ENCODE measurements around the gene TRIM24. TPM values are rescaled to one million over a fixed set of nuclear protein-coding genes. Genes with fewer than 3 reads are reported as not detected.
"Not testable (repeated sequence)": the region's sequence is repeated elsewhere in the genome, so short reads cannot be mapped to it uniquely, and the experiment has no call there.

The TRIM24 gene
- total and polyA plus RNA-seq, 4 donors: 7.0 to 33.0 (median 17.4) TPM

GRCh38 chr7:138481447-138482380 lies 21.7 kb downstream of the TRIM24 start:
- TF ChIP-seq, protein P1, sequence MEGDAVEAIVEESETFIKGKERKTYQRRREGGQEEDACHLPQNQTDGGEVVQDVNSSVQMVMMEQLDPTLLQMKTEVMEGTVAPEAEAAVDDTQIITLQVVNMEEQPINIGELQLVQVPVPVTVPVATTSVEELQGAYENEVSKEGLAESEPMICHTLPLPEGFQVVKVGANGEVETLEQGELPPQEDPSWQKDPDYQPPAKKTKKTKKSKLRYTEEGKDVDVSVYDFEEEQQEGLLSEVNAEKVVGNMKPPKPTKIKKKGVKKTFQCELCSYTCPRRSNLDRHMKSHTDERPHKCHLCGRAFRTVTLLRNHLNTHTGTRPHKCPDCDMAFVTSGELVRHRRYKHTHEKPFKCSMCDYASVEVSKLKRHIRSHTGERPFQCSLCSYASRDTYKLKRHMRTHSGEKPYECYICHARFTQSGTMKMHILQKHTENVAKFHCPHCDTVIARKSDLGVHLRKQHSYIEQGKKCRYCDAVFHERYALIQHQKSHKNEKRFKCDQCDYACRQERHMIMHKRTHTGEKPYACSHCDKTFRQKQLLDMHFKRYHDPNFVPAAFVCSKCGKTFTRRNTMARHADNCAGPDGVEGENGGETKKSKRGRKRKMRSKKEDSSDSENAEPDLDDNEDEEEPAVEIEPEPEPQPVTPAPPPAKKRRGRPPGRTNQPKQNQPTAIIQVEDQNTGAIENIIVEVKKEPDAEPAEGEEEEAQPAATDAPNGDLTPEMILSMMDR (IDR thresholded peaks at IDR 0.05; ENCODE audit: control extremely low read depth, extremely low read depth): no peak
- Histone ChIP-seq H3K4me1 (ENCODE audit: control insufficient read depth in 5 of 5, insufficient read depth in 5 of 5, low read length in 5 of 5) (peaks cover 0 to 8% (median 5%) of the 10 kb centered on the region in 5 donors), H3K27ac (ENCODE audit: low read depth in 1 of 2, low read length in 1 of 2) (no peak overlapping the region), H3K9me3 (ENCODE audit: control insufficient read depth in 4 of 4, insufficient read depth in 3 of 4, low read length in 3 of 4) (no peaks in the 10 kb centered on the region), H3K36me3 (ENCODE audit: control insufficient read depth in 4 of 4, insufficient read depth in 4 of 4, low read length in 4 of 4) (no peaks in the 10 kb centered on the region), H3K4me3 (no peak overlapping the region), H3K27me3 (ENCODE audit: control insufficient read depth in 3 of 3, insufficient read depth in 3 of 3, low read length in 2 of 3) (no peaks in the 10 kb centered on the region), H3K9ac (ENCODE audit: insufficient read depth in 1 of 2, low read length in 2 of 2) (no peak overlapping the region)
- DNase-seq: no peak
- WGBS, 2 donors: 72 to 82% methylated on average over 11 of the region's 11 CpGs
- no peak for ATAC-seq (ENCODE audit: insufficient read depth, low FRiP score)

DNA sequence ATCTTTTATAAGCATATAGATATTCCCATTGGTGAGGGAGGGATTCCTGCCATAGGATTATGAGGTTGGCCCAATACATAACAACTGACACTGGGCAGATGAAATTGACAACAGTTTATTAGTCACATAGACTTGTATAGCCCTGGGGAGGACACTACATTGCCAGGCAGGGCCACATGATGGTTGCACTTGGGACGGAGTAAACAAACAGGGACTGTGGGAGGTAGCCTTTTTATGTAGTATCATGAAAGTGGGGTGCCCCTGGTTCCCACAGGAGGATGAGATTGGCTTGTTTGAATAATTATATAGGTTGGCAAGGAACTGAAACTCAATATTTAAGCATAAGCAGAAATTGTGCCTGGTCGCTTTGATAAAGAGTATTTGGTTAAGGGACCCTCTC lies 23.5 kb downstream of the TRIM24 start:
- H3K9ac ChIP-seq (ENCODE audit: insufficient read depth in 1 of 2, low read length in 2 of 2): no peak overlapping the region
- no peaks in the 10 kb centered on the region for H3K9me3 ChIP-seq (ENCODE audit: control insufficient read depth in 4 of 4, insufficient read depth in 3 of 4, low read length in 3 of 4)
- ATAC-seq (ENCODE audit: insufficient read depth, low FRiP score) (no peak), DNase-seq (no peak)
- H3K4me3 ChIP-seq: no peak overlapping the region
- peaks cover 0 to 6% (median 2%) of the 10 kb centered on the region in 5 donors for H3K4me1 ChIP-seq (ENCODE audit: control insufficient read depth in 5 of 5, insufficient read depth in 5 of 5, low read length in 5 of 5)
- WGBS, 2 donors: 82 to 84% methylated on average over 2 of the region's 2 CpGs
- TF ChIP-seq, protein P1 (IDR thresholded peaks at IDR 0.05; ENCODE audit: control extremely low read depth, extremely low read depth): no peak
- no peaks in the 10 kb centered on the region for H3K27me3 ChIP-seq (ENCODE audit: control insufficient read depth in 3 of 3, insufficient read depth in 3 of 3, low read length in 2 of 3)
- H3K27ac ChIP-seq (ENCODE audit: low read depth in 1 of 2, low read length in 1 of 2): no peak overlapping the region
- H3K36me3 ChIP-seq (ENCODE audit: control insufficient read depth in 4 of 4, insufficient read depth in 4 of 4, low read length in 4 of 4): no peaks in the 10 kb centered on the region

- not testable (repeated sequence) for H3K27me3 ChIP-seq (ENCODE audit: control insufficient read depth in 3 of 3, insufficient read depth in 3 of 3, low read length in 2 of 3); H3K4me1 ChIP-seq (ENCODE audit: control insufficient read depth in 5 of 5, insufficient read depth in 5 of 5, low read length in 5 of 5); H3K4me3 ChIP-seq; DNase-seq; H3K9me3 ChIP-seq (ENCODE audit: control insufficient read depth in 4 of 4, insufficient read depth in 3 of 4, low read length in 3 of 4); H3K9ac ChIP-seq (ENCODE audit: insufficient read depth in 1 of 2, low read length in 2 of 2); ATAC-seq (ENCODE audit: insufficient read depth, low FRiP score); H3K27ac ChIP-seq (ENCODE audit: low read depth in 1 of 2, low read length in 1 of 2); H3K36me3 ChIP-seq (ENCODE audit: control insufficient read depth in 4 of 4, insufficient read depth in 4 of 4, low read length in 4 of 4)
- WGBS, 2 donors: 100% methylated on average over 1 of the region's 1 CpG
Observed at GRCh38 chr7:138485508-138485907, 25.4 kb downstream of the TRIM24 start.

DNA sequence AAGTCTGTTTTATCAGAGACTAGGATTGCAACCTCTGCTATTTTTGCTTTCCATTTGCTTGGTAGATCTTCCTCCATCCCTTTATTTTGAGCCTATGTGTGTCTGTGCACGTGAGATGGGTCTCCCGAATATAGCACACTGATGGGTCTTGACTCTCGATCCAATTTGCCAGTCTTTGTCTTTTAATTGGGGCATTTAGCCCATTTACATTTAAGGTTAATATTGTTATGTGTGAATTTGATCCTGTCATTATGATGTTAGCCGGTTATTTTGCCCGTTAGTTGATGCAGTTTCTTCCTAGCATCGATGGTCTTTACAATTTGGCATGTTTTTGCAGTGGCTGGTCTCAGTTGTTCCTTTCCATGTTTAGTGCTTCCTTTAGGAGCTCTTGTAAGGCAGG lies 29.1 kb downstream of the TRIM24 start:
- H3K4me1 ChIP-seq (ENCODE audit: control insufficient read depth in 5 of 5, insufficient read depth in 5 of 5, low read length in 5 of 5); ATAC-seq (ENCODE audit: insufficient read depth, low FRiP score); H3K27me3 ChIP-seq (ENCODE audit: control insufficient read depth in 3 of 3, insufficient read depth in 3 of 3, low read length in 2 of 3); H3K27ac ChIP-seq (ENCODE audit: low read depth in 1 of 2, low read length in 1 of 2); DNase-seq; H3K36me3 ChIP-seq (ENCODE audit: control insufficient read depth in 4 of 4, insufficient read depth in 4 of 4, low read length in 4 of 4); H3K4me3 ChIP-seq; H3K9ac ChIP-seq (ENCODE audit: insufficient read depth in 1 of 2, low read length in 2 of 2); H3K9me3 ChIP-seq (ENCODE audit: control insufficient read depth in 4 of 4, insufficient read depth in 3 of 4, low read length in 3 of 4): not testable (repeated sequence)
- 89 to 93% methylated on average over 6 of the region's 6 CpGs for WGBS, 2 donors
